Measurements from ENCODE around the gene PHF19. TPM values are rescaled to one million over a fixed set of nuclear protein-coding genes. Genes with fewer than 3 reads are reported as not detected.

The PHF19 gene
- total RNA-seq, 1 donor from 2014 or later, result 18.9 TPM

GRCh38 chr9:120846906-120847305, 30.1 kb downstream of the PHF19 start:
- Mint-ChIP-seq H3K4me3 (ENCODE audit: unreplicated experiment) (no peak overlapping the region), H3K4me1 (ENCODE audit: low read depth, unreplicated experiment) (peaks cover 15% of the 10 kb centered on the region), H3K9me3 (ENCODE audit: unreplicated experiment) (no peaks in the 10 kb centered on the region), H3K27me3 (ENCODE audit: unreplicated experiment) (peaks cover 6% of the 10 kb centered on the region), H3K27ac (ENCODE audit: unreplicated experiment) (no peak overlapping the region), H3K36me3 (ENCODE audit: unreplicated experiment) (no peaks in the 10 kb centered on the region)
- no peak for DNase-seq
- TF ChIP-seq CTCF (IDR thresholded peaks at IDR 0.05; ENCODE audit: partially characterized antibody, unreplicated experiment), result no peak

- Mint-ChIP-seq H3K4me1 (ENCODE audit: low read depth, unreplicated experiment) (peaks cover 15% of the 10 kb centered on the region), H3K36me3 (ENCODE audit: unreplicated experiment) (no peaks in the 10 kb centered on the region), H3K27ac (ENCODE audit: unreplicated experiment) (no peak overlapping the region), H3K27me3 (ENCODE audit: unreplicated experiment) (peaks cover 7% of the 10 kb centered on the region), H3K4me3 (ENCODE audit: unreplicated experiment) (no peak overlapping the region), H3K9me3 (ENCODE audit: unreplicated experiment) (no peaks in the 10 kb centered on the region)
- DNase-seq, result no peak
- TF ChIP-seq CTCF (IDR thresholded peaks at IDR 0.05; ENCODE audit: partially characterized antibody, unreplicated experiment), result no peak
Measured at GRCh38 chr9:120846251-120846889, 30.6 kb downstream of the PHF19 start.

- Mint-ChIP-seq H3K27ac (ENCODE audit: unreplicated experiment) (no peak overlapping the region), H3K9me3 (ENCODE audit: unreplicated experiment) (no peaks in the 10 kb centered on the region), H3K4me3 (ENCODE audit: unreplicated experiment) (no peak overlapping the region), H3K4me1 (ENCODE audit: low read depth, unreplicated experiment) (peaks cover 10% of the 10 kb centered on the region), H3K36me3 (ENCODE audit: unreplicated experiment) (no peaks in the 10 kb centered on the region), H3K27me3 (ENCODE audit: unreplicated experiment) (peaks cover 7% of the 10 kb centered on the region)
- no peak for DNase-seq
- no peak for TF ChIP-seq CTCF (IDR thresholded peaks at IDR 0.05; ENCODE audit: partially characterized antibody, unreplicated experiment)
Measured at GRCh38 chr9:120845255-120845654, 31.7 kb downstream of the PHF19 start.

GRCh38 chr9:120842685-120843485, 34.1 kb downstream of the PHF19 start, which contains the start of gene PSMD5:
Gene PSMD5, minus strand, starts transcription at chr9:120842922. Its CDS starts 13 bp downstream, at chr9:120842909.
- Mint-ChIP-seq H3K4me1 (ENCODE audit: low read depth, unreplicated experiment) (peaks cover 10% of the 10 kb centered on the region), H3K9me3 (ENCODE audit: unreplicated experiment) (no peaks in the 10 kb centered on the region), H3K4me3 (ENCODE audit: unreplicated experiment) (peak within 1 kb of the TSS; percentile 97), H3K36me3 (ENCODE audit: unreplicated experiment) (no peaks in the 10 kb centered on the region), H3K27ac (ENCODE audit: unreplicated experiment) (peak within 1 kb of the TSS; percentile 97), H3K27me3 (ENCODE audit: unreplicated experiment) (peaks cover 10% of the 10 kb centered on the region)
- no peak for TF ChIP-seq CTCF (IDR thresholded peaks at IDR 0.05; ENCODE audit: partially characterized antibody, unreplicated experiment)
- DNase-seq, result peak; percentile 98
